KOPT-K1 (cell line): ENCODE measurements around the gene LMNTD2.

Experiments used
- H3K27ac ChIP-seq: fragments of 200-600 bp; sonication (generic); 2 replicates; pipeline ENCODE4 v1.5.1; 2016; ENCODE audit warnings: antibody characterized with exemption, mild to moderate bottlenecking, low read depth, low read length; ENCODE audit not compliant: poor library complexity, severe bottlenecking
- H3K36me3 ChIP-seq: fragments of 200-600 bp; sonication (generic); 2 replicates; pipeline ENCODE4 v1.5.1; 2017; ENCODE audit warnings: antibody characterized with exemption, mild to moderate bottlenecking, low read length, moderate library complexity; ENCODE audit not compliant: insufficient read depth
- H3K9me3 ChIP-seq: fragments of 200-600 bp; sonication (generic); 2 replicates; pipeline ENCODE4 v1.5.1; 2017; ENCODE audit warnings: antibody characterized with exemption, low read length, mild to moderate bottlenecking; ENCODE audit not compliant: insufficient read depth, poor library complexity, severe bottlenecking

The LMNTD2 gene

DNA sequence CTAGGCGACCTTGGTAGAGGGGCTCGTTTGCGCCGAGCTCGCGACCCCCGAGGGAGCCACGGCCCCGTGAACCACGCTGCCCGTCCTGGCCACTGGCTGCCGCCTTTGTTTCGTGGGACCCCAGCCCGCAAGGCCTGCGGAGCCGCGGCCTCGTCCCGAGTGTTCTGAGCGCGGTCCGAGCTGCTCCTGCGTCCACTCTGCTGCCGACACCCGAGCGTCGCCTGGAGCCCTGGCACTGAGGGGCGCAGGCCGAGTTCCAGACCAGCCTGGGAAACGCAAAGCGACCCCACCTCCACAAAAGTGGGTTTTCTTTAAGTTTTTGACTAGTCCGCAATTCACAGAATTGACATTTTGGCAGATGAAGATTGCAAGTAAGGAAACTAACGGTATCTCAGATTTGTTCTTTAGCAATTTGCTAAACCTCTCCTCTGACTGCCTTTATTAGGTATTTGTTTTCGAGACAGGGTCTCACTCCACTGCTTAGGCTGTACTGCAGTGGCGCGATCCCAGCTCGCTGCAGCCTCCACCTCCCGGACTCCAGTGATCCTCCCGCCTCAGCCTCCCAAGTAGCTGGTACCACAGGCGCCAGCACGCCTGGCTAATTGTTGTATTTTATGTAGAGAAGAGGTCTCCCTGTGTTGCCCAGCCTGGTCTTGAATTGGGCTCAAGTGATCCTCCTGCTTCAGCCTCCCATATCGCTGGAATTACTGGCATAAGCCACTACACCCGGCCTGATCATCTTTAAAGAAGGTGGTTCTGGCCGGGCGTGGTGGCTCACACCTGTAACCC is 52.6 kb downstream of the LMNTD2 start:
- peaks cover 27% of the 10 kb centered on the region for H3K36me3 ChIP-seq
- H3K27ac ChIP-seq = no peak overlapping the region

DNA sequence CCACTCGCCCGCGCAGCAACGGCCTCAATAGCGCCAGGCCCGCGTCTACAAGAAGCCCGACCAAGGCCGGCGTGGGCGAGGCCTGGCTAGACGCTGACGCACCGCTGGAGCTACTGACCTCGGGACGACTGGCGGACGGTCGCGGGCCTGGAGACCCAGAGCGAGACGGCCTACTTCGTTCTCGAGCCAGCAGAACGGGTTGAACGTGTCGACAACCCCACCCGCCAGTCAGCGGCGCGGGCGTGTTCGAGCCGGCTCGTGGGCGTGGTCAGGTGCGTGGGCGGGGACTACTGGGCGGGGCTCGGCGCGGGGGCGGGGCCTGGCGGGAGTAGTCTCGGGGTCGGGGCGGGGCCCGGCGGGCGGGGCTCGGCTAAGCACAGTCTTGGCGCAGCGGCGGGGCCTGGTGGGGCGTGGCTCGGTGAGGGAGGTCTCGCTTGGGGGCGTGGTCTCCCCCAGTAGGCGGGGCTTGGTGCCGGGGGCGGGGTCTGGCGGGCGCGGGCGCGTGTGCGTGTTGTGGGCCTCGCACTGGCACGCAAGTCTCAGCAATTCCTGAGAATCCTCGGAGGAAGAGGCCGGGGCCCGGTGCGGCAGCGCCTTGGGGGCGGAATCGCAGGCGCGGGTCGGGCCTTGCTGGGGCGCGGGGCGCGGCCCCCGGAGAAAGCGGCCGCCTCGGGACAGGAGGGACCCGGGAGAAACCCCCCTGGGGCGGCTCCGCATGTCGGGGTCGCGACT is 53.4 kb downstream of the LMNTD2 start, which contains the start of gene RNH1:
RNH1 (minus strand) TSS at position 248 of the 732 bp plus-strand sequence. CDS start 5,080 bp downstream, outside the sequence.
- Histone ChIP-seq H3K27ac (peak within 1 kb of the TSS; percentile 98), H3K9me3 (no peaks in the 10 kb centered on the region), H3K36me3 (peaks cover 29% of the 10 kb centered on the region)

More for the DNA sequence above, 52.6 kb downstream of the LMNTD2 start:
- H3K9me3 ChIP-seq = no peaks in the 10 kb centered on the region

DNA sequence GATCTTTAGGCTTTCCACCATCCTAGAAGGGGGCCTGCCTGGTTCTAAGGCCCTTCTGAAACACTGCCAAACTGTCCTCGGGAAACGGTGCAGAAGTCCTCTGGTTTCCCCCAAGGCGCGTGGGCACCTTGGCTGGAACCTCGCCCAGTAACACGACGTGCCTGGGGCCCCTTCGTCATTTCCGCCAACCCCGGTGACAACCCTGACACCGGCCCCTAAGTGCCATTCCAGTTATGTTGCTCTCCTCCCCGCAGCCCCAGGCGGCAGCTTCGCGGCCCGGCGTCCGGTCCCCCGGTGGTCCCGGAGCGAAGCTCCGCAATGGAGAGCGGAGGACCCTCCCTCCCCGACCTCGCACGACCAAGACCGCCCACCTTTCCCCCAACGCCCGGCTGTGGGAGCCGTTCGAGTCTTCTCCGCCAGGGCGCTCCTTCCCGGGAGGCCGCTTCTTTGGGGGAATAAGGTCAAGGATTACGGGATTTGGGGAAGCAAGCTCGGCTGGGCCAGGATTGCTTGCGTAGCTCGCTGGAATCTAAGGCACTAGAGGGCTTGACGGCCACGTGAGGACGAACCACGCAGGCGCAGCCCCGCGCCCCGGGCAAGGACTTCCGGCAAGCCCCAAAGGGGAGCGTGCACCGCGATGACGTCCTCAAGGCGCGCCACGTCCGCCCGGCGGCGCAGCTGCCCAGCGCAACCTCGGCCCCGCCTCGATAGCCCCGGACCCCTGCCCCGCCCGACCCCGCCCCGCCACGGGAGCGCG is 54.1 kb downstream of the LMNTD2 start:
- Histone ChIP-seq H3K27ac (peak overlapping the region; percentile 98), H3K9me3 (no peaks in the 10 kb centered on the region), H3K36me3 (peaks cover 36% of the 10 kb centered on the region)

DNA sequence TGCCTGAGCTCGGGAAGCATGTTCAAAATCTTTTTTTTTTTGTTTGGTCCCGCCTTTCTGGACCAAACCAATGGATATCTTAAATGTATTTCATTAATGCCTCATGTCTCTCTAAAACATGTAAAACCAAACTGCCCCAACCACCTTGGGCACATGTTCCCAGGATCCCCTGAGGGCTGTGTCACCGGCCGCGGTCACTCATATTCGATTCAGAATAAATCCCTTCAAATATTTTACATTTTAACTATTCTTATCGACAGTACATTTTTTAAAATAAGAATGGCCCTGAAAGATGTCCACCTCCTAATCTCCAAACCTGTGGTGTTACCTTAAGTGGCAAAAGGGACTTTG is 55.6 kb downstream of the LMNTD2 start:
- Histone ChIP-seq H3K27ac (no peak overlapping the region), H3K9me3 (no peaks in the 10 kb centered on the region), H3K36me3 (peaks cover 43% of the 10 kb centered on the region)
